ENCODE measurements around the gene SLC39A6.

Gene SLC39A6

GRCh38 chr18:36139245-36139644 is 10.1 kb upstream of the SLC39A6 start:
- TF ChIP-seq, protein P1, sequence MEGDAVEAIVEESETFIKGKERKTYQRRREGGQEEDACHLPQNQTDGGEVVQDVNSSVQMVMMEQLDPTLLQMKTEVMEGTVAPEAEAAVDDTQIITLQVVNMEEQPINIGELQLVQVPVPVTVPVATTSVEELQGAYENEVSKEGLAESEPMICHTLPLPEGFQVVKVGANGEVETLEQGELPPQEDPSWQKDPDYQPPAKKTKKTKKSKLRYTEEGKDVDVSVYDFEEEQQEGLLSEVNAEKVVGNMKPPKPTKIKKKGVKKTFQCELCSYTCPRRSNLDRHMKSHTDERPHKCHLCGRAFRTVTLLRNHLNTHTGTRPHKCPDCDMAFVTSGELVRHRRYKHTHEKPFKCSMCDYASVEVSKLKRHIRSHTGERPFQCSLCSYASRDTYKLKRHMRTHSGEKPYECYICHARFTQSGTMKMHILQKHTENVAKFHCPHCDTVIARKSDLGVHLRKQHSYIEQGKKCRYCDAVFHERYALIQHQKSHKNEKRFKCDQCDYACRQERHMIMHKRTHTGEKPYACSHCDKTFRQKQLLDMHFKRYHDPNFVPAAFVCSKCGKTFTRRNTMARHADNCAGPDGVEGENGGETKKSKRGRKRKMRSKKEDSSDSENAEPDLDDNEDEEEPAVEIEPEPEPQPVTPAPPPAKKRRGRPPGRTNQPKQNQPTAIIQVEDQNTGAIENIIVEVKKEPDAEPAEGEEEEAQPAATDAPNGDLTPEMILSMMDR (conservative IDR thresholded peaks at IDR 0.05; ENCODE audit: low read depth, low read length) = no peak
- no peak overlapping the region for H3K4me3 ChIP-seq (ENCODE audit: low read length)
- DNase-seq (ENCODE audit: low read depth) = no peak

GRCh38 chr18:36135264-36135663 is 6.1 kb upstream of the SLC39A6 start:
- DNase-seq (ENCODE audit: low read depth) = no peak
- no peak overlapping the region for H3K4me3 ChIP-seq (ENCODE audit: low read length)
- TF ChIP-seq, protein P1 (conservative IDR thresholded peaks at IDR 0.05; ENCODE audit: low read depth, low read length) = no peak

DNA sequence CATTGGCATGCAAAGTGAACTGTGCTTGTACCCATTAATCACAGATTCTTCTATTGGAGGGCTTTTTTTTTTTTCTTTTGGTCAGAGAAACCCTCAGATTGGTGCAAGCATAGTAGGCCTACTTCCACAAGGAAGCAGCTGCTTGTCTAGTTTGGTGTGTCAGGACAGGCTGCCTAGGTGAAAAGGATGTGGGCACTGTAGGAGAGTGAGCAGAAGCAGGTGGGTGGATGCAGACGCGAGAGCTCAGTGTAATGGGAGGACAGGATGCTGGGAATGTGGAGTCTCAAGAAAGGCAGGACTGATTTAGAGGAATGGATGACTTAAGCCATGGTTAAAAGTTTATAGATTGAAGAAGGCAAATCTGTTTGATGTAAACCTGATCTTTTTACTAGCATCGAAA is 3.6 kb upstream of the SLC39A6 start:
- TF ChIP-seq, protein P1 (conservative IDR thresholded peaks at IDR 0.05; ENCODE audit: low read depth, low read length) = no peak
- H3K4me3 ChIP-seq (ENCODE audit: low read length) = no peak overlapping the region
- no peak for DNase-seq (ENCODE audit: low read depth)

- no peak overlapping the region for H3K4me3 ChIP-seq (ENCODE audit: low read length)
- TF ChIP-seq, protein P1 (conservative IDR thresholded peaks at IDR 0.05; ENCODE audit: low read depth, low read length) = no peak
- no peak for DNase-seq (ENCODE audit: low read depth)
Measured at GRCh38 chr18:36131692-36132483, 2.7 kb upstream of the SLC39A6 start.

- DNase-seq (ENCODE audit: low read depth) = no peak
- H3K4me3 ChIP-seq (ENCODE audit: low read length) = peak overlapping the region; percentile 99
- TF ChIP-seq, protein P1 (conservative IDR thresholded peaks at IDR 0.05; ENCODE audit: low read depth, low read length) = no peak
Measured at GRCh38 chr18:36130883-36131653, 1.9 kb upstream of the SLC39A6 start.

GRCh38 chr18:36130039-36130831 is 1.1 kb upstream of the SLC39A6 start:
- no peak for DNase-seq (ENCODE audit: low read depth)
- TF ChIP-seq, protein P1 (conservative IDR thresholded peaks at IDR 0.05; ENCODE audit: low read depth, low read length) = no peak
- peak overlapping the region; percentile 99 for H3K4me3 ChIP-seq (ENCODE audit: low read length)

Data from retinal pigment epithelial cell (primary cell).